Sigmoid colon (tissue), 7 donors: ENCODE measurements around the gene PMFBP1. TPM values are rescaled to one million over a fixed set of nuclear protein-coding genes. Genes with fewer than 3 reads are reported as not detected.

Experiments used
- DNase-seq: peaks from one replicate; pipeline ENCODE4 v3.0.0-alpha.2; 2019
- H3K27ac ChIP-seq, 4 donors: fragments of 200-600 bp; sonication (generic); one replicate each; pipeline ENCODE4 v1.5.1; 2016 to 2019; ENCODE audit warnings: mild to moderate bottlenecking in 1 of 4
- H3K27me3 ChIP-seq, 3 donors: fragments of 200-600 bp; sonication (generic); one replicate each; pipeline ENCODE4 v1.5.1; 2019; ENCODE audit warnings: mild to moderate bottlenecking in 1 of 3
- H3K36me3 ChIP-seq, 4 donors: fragments of 200-600 bp; sonication (generic); one replicate each; pipeline ENCODE4 v1.5.1; 2016 to 2019
- H3K4me1 ChIP-seq, 4 donors: fragments of 200-600 bp; sonication (generic); one replicate each; pipeline ENCODE4 v1.5.1; 2017 to 2019
- H3K4me3 ChIP-seq, 4 donors: fragments of 200-600 bp; sonication (generic); one replicate each; pipeline ENCODE4 v1.5.1; 2017 to 2019; ENCODE audit warnings: mild to moderate bottlenecking in 2 of 4, moderate library complexity in 1 of 4
- H3K9me3 ChIP-seq, 4 donors: fragments of 200-600 bp in 3 of 4; sonication (generic) in 3 of 4; one replicate each; pipeline versions ENCODE4 v1.5.1 to v1.6.1; 2013 to 2019
- EP300 ChIP-seq, 4 donors: sonication (generic); formaldehyde crosslinking; IDR thresholded peaks; one replicate each; pipeline ENCODE4 v1.6.1; 2017; ENCODE audit warnings: antibody characterized with exemption in 4 of 4
- POLR2A ChIP-seq, 2 donors: fragments of 450-650 bp; IDR thresholded peaks; one replicate each; pipeline ENCODE4 v1.6.1; 2016; ENCODE audit warnings: antibody characterized with exemption in 2 of 2, mild to moderate bottlenecking in 2 of 2, moderate library complexity in 2 of 2
- POLR2AphosphoS5 ChIP-seq, 4 donors: sonication (generic); formaldehyde crosslinking; IDR thresholded peaks; one replicate each; pipeline ENCODE4 v1.6.1; 2017; ENCODE audit warnings: antibody characterized with exemption in 4 of 4
- WGBS, 2 donors: extraction: QIAGEN DNeasy Blood & Tissue Kit; methylation state at CpG; one replicate each; pipeline ENCODE4 v1.1.7; 2013; 5-methylcytosine and 5-hydroxymethylcytosine counted together
- intact Hi-C: fragments of 100-400 bp; cut with DNase I; formaldehyde crosslinking; loops from one replicate; pipeline ENCODE4 v1.15.1; 2023
- polyA plus RNA-seq, 3 donors: library from polyadenylated mRNA; stranded (reverse); fragments of 200-250 nt; gene quantifications; one replicate each; pipeline ENCODE4 v1.2.3, GENCODE V29; 2013
- total RNA-seq, 4 donors: library from RNA; depleted of rRNA; stranded (reverse); fragments of >200 nt; gene quantifications; one replicate each; pipeline ENCODE4 v1.1.0, GENCODE V29; 2016
- TF ChIP-seq, protein P1 (sequence below), 4 experiments: fragments of 450-650 bp in 3 of 4; fragments of 200-600 bp in 1 of 4; IDR thresholded peaks; one replicate each; pipeline ENCODE4 v1.5.1; 2016 to 2019; ENCODE audit warnings: antibody characterized with exemption in 4 of 4, mild to moderate bottlenecking in 3 of 4, moderate library complexity in 2 of 4
- donor health status: healthy with polysubstance abuse.
- donor health status: Bipolar disorder and iron deficiency.
- donor health status: healthy.

PMFBP1 gene
- total and polyA plus RNA-seq, 7 donors = 0.33 to 2.5 (median 0.82) TPM; not detected in 3

- H3K27me3 ChIP-seq = no peaks in the 10 kb centered on the region
- H3K27ac ChIP-seq = no peak overlapping the region
- H3K4me3 ChIP-seq = no peak overlapping the region
- H3K4me1 ChIP-seq = no peaks in the 10 kb centered on the region
- intact Hi-C loops = no loop called here
- DNase-seq = no peak
- no peaks in the 10 kb centered on the region for H3K36me3 ChIP-seq
- H3K9me3 ChIP-seq = no peaks in the 10 kb centered on the region
- no peak for TF ChIP-seq POLR2AphosphoS5 (IDR thresholded peaks at IDR 0.05)
- TF ChIP-seq, protein P1, sequence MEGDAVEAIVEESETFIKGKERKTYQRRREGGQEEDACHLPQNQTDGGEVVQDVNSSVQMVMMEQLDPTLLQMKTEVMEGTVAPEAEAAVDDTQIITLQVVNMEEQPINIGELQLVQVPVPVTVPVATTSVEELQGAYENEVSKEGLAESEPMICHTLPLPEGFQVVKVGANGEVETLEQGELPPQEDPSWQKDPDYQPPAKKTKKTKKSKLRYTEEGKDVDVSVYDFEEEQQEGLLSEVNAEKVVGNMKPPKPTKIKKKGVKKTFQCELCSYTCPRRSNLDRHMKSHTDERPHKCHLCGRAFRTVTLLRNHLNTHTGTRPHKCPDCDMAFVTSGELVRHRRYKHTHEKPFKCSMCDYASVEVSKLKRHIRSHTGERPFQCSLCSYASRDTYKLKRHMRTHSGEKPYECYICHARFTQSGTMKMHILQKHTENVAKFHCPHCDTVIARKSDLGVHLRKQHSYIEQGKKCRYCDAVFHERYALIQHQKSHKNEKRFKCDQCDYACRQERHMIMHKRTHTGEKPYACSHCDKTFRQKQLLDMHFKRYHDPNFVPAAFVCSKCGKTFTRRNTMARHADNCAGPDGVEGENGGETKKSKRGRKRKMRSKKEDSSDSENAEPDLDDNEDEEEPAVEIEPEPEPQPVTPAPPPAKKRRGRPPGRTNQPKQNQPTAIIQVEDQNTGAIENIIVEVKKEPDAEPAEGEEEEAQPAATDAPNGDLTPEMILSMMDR (IDR thresholded peaks at IDR 0.05) = no peak
- no peak for TF ChIP-seq EP300 (IDR thresholded peaks at IDR 0.05)
Measured at GRCh38 chr16:72182976-72183375, 11.0 kb upstream of the PMFBP1 start.

GRCh38 chr16:72179204-72179970 lies 7.4 kb upstream of the PMFBP1 start:
- H3K36me3 ChIP-seq = no peaks in the 10 kb centered on the region
- intact Hi-C loops = no loop called here
- no peak for DNase-seq
- no peak overlapping the region for H3K27ac ChIP-seq
- H3K4me1 ChIP-seq = no peaks in the 10 kb centered on the region
- WGBS, 2 donors = 31 to 51% methylated on average over 5 of the region's 5 CpGs
- peaks cover 0 to 7% (median 1%) of the 10 kb centered on the region in 4 donors for H3K9me3 ChIP-seq
- no peaks in the 10 kb centered on the region for H3K27me3 ChIP-seq
- no peak overlapping the region for H3K4me3 ChIP-seq
- TF ChIP-seq POLR2AphosphoS5 (IDR thresholded peaks at IDR 0.05) = no peak
- TF ChIP-seq POLR2A (IDR thresholded peaks at IDR 0.05) = no peak
- no peak for TF ChIP-seq EP300 (IDR thresholded peaks at IDR 0.05)
- TF ChIP-seq, protein P1 (IDR thresholded peaks at IDR 0.05) = no peak

- DNase-seq = no peak
- Histone ChIP-seq H3K4me3 (no peak overlapping the region), H3K27me3 (no peaks in the 10 kb centered on the region), H3K4me1 (no peaks in the 10 kb centered on the region), H3K9me3 (peaks cover 0 to 7% (median 1%) of the 10 kb centered on the region in 4 donors), H3K27ac (no peak overlapping the region), H3K36me3 (no peaks in the 10 kb centered on the region)
- intact Hi-C loops = no loop called here
- TF ChIP-seq EP300 (IDR thresholded peaks at IDR 0.05) = no peak
- TF ChIP-seq POLR2AphosphoS5 (IDR thresholded peaks at IDR 0.05) = no peak
- TF ChIP-seq, protein P1 (IDR thresholded peaks at IDR 0.05) = no peak
- TF ChIP-seq POLR2A (IDR thresholded peaks at IDR 0.05) = no peak
- 93 to 96% methylated on average over 2 of the region's 2 CpGs for WGBS, 2 donors
Measured at GRCh38 chr16:72174726-72175125, 2.8 kb upstream of the PMFBP1 start.

GRCh38 chr16:72173997-72174396 lies 2.0 kb upstream of the PMFBP1 start:
- Histone ChIP-seq H3K36me3 (no peaks in the 10 kb centered on the region), H3K4me1 (no peaks in the 10 kb centered on the region), H3K9me3 (peaks cover 0 to 7% (median 1%) of the 10 kb centered on the region in 4 donors), H3K4me3 (no peak overlapping the region), H3K27ac (no peak overlapping the region), H3K27me3 (no peaks in the 10 kb centered on the region)
- 82 to 83% methylated on average over 1 of the region's 1 CpG for WGBS, 2 donors
- TF ChIP-seq POLR2A (IDR thresholded peaks at IDR 0.05) (no peak), EP300 (IDR thresholded peaks at IDR 0.05) (no peak), POLR2AphosphoS5 (IDR thresholded peaks at IDR 0.05) (no peak)
- TF ChIP-seq, protein P1 (IDR thresholded peaks at IDR 0.05) = no peak
- intact Hi-C loops = no loop called here
- no peak for DNase-seq

GRCh38 chr16:72171236-72171635 lies 719 bp downstream of the PMFBP1 start:
- intact Hi-C loops = no loop called here
- Histone ChIP-seq H3K4me1 (no peaks in the 10 kb centered on the region), H3K27ac (no peak overlapping the region), H3K9me3 (peaks cover 0 to 7% (median 1%) of the 10 kb centered on the region in 4 donors), H3K4me3 (no peak overlapping the region), H3K36me3 (no peaks in the 10 kb centered on the region), H3K27me3 (no peaks in the 10 kb centered on the region)
- no peak for DNase-seq
- 95 to 96% methylated on average over 1 of the region's 1 CpG for WGBS, 2 donors
- TF ChIP-seq EP300 (IDR thresholded peaks at IDR 0.05) = no peak
- TF ChIP-seq, protein P1 (IDR thresholded peaks at IDR 0.05) = no peak
